A549 (cell line): Measurements from ENCODE around the gene SMG1.
"Not testable (repeated sequence)": the region's sequence is repeated elsewhere in the genome, so short reads cannot be mapped to it uniquely, and the experiment has no call there.

ENCODE experiments used
- BHLHE40 ChIP-seq: IDR thresholded peaks from 2 replicates; pipeline ENCODE4 v1.6.1; 2012; ENCODE audit warnings: low read depth, low read length, inconsistent platforms
- CEBPB ChIP-seq, 2 experiments: fragments of >200 bp in 1 of 2; sonication (Bioruptor Twin) in 1 of 2; formaldehyde crosslinking in 1 of 2; IDR thresholded peaks; 2 replicates each; pipeline ENCODE4 v1.6.1; 2012 to 2016
- HDAC2 ChIP-seq: fragments of 200-600 bp; sonication (generic); IDR thresholded peaks from 2 replicates; pipeline ENCODE4 v1.6.1; 2016
- RARB ChIP-seq: fragments of 250-450 bp; sonication (Bioruptor Pico); IDR thresholded peaks from 2 replicates; pipeline ENCODE4 v1.8.0; 2021; ENCODE audit warnings: mild to moderate bottlenecking, moderate library complexity
- RFX5 ChIP-seq: fragments of 450-650 bp; IDR thresholded peaks from 2 replicates; pipeline ENCODE4 v1.7.1; 2014; ENCODE audit warnings: antibody characterized with exemption, mild to moderate bottlenecking, moderate library complexity
- TP53 ChIP-seq: fragments of 250-450 bp; sonication (Bioruptor Pico); IDR thresholded peaks from 2 replicates; pipeline ENCODE4 v1.5.0; 2021; ENCODE audit warnings: mild to moderate bottlenecking, moderate library complexity
- ZSCAN20 ChIP-seq: fragments of 250-450 bp; sonication (Bioruptor Pico); IDR thresholded peaks from 2 replicates; pipeline ENCODE4 v1.8.0; 2022; ENCODE audit warnings: mild to moderate bottlenecking, moderate library complexity
- TF ChIP-seq, protein P1 (sequence below): fragments of 200-600 bp; sonication (generic); IDR thresholded peaks from 2 replicates; pipeline ENCODE4 v1.6.1; 2016; ENCODE audit warnings: antibody characterized with exemption, mild to moderate bottlenecking, moderate library complexity
- TF ChIP-seq, protein P2 (sequence below): fragments of >200 bp; sonication (Bioruptor Twin); formaldehyde crosslinking; IDR thresholded peaks from 3 replicates; pipeline ENCODE4 v1.5.1; 2016

DNA sequence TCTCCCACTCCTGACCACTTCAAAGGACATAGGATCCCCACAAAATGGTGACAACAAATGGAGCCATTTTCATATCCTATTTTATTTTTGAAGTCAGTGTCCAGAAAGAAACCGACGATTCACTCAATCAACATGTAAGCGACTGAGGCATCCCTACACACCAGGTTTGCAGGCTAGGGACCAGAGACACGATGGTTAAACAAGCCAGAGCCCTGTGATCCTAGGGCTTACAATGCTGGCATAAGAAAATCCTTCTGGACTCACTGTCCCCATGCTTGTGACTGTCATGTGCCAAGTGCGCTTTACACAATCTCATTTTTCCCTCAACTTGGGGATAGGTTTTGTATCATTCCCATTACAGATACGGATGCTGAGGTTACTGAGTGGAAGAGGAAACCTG lies 145.0 kb downstream of the SMG1 start:
- TF ChIP-seq, protein P1, sequence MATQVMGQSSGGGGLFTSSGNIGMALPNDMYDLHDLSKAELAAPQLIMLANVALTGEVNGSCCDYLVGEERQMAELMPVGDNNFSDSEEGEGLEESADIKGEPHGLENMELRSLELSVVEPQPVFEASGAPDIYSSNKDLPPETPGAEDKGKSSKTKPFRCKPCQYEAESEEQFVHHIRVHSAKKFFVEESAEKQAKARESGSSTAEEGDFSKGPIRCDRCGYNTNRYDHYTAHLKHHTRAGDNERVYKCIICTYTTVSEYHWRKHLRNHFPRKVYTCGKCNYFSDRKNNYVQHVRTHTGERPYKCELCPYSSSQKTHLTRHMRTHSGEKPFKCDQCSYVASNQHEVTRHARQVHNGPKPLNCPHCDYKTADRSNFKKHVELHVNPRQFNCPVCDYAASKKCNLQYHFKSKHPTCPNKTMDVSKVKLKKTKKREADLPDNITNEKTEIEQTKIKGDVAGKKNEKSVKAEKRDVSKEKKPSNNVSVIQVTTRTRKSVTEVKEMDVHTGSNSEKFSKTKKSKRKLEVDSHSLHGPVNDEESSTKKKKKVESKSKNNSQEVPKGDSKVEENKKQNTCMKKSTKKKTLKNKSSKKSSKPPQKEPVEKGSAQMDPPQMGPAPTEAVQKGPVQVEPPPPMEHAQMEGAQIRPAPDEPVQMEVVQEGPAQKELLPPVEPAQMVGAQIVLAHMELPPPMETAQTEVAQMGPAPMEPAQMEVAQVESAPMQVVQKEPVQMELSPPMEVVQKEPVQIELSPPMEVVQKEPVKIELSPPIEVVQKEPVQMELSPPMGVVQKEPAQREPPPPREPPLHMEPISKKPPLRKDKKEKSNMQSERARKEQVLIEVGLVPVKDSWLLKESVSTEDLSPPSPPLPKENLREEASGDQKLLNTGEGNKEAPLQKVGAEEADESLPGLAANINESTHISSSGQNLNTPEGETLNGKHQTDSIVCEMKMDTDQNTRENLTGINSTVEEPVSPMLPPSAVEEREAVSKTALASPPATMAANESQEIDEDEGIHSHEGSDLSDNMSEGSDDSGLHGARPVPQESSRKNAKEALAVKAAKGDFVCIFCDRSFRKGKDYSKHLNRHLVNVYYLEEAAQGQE = not testable (repeated sequence)
- TF ChIP-seq CEBPB (IDR thresholded peaks at IDR 0.05); BHLHE40; RARB (CRISPR knock-in tag); HDAC2; TP53 (CRISPR knock-in tag); RFX5; ZSCAN20 (CRISPR knock-in tag): not testable (repeated sequence)
- TF ChIP-seq, protein P2, sequence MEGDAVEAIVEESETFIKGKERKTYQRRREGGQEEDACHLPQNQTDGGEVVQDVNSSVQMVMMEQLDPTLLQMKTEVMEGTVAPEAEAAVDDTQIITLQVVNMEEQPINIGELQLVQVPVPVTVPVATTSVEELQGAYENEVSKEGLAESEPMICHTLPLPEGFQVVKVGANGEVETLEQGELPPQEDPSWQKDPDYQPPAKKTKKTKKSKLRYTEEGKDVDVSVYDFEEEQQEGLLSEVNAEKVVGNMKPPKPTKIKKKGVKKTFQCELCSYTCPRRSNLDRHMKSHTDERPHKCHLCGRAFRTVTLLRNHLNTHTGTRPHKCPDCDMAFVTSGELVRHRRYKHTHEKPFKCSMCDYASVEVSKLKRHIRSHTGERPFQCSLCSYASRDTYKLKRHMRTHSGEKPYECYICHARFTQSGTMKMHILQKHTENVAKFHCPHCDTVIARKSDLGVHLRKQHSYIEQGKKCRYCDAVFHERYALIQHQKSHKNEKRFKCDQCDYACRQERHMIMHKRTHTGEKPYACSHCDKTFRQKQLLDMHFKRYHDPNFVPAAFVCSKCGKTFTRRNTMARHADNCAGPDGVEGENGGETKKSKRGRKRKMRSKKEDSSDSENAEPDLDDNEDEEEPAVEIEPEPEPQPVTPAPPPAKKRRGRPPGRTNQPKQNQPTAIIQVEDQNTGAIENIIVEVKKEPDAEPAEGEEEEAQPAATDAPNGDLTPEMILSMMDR = not testable (repeated sequence)
